ENCODE data around the gene CCZ1B. TPM values are rescaled to one million over a fixed set of nuclear protein-coding genes. Genes with fewer than 3 reads are reported as not detected.
"Not testable (repeated sequence)": the region's sequence is repeated elsewhere in the genome, so short reads cannot be mapped to it uniquely, and the experiment has no call there.

CCZ1B gene
- total RNA-seq, 1 experiment from 2014 or later = 54.5 TPM

GRCh38 chr7:6845971-6846449 is 19.9 kb upstream of the CCZ1B start:
- DNase-seq (ENCODE audit: low read depth, low spot score); H3K27me3 ChIP-seq (ENCODE audit: insufficient read depth, low read length); H3K4me1 ChIP-seq (ENCODE audit: control insufficient read depth in 1 of 2, insufficient read depth in 2 of 2, low read length in 2 of 2); ATAC-seq; POLR2A ChIA-PET; H3K36me3 ChIP-seq (ENCODE audit: control insufficient read depth in 1 of 2, insufficient read depth in 2 of 2, low read length in 2 of 2); CTCF ChIA-PET; H2AFZ ChIP-seq (ENCODE audit: low read depth, low read length, poor library complexity, severe bottlenecking); H4K20me1 ChIP-seq (ENCODE audit: insufficient read depth); H3K79me2 ChIP-seq (ENCODE audit: insufficient read depth, low read length); intact Hi-C loops (cut with micrococcal nuclease); H3K4me3 ChIP-seq (replicated peaks in 1 of 2; ENCODE audit: low read depth in 1 of 2, low read length in 2 of 2); H3K9ac ChIP-seq (ENCODE audit: low read length); H3K9me3 ChIP-seq (ENCODE audit: control insufficient read depth in 1 of 2, insufficient read depth in 1 of 2, low read depth in 1 of 2, low read length in 2 of 2); H3K4me2 ChIP-seq (ENCODE audit: low read length); BruUV-seq (replicated peaks); RAD21 ChIA-PET (ENCODE audit: low non-redundant PET in 1 of 2, low total read pairs in 2 of 2, uncharacterized antibody in 2 of 2, unreplicated experiment in 2 of 2); H3K9me2 ChIP-seq (ENCODE audit: insufficient read depth); H3K27ac ChIP-seq (ENCODE audit: low read depth, low read length): not testable (repeated sequence)

DNA sequence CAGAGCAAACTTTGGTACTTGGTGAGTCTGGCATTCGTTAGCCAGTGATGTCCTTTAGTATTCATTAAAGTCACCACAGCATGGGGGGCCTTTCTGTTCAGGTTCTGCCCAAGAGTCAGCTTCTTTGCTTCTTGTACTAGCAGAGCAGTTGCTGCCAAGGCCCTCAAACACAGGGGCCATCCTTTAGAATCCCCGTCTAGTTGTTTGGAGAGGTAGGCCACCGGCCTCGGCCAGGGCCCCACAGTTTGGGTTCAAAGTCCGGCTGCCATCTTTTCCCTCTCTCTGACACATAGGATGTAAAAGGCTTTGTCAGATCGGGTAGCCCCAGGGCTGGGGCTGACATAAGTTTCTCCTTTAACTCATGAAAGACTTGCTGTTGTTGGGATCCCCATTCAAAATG is 17.6 kb upstream of the CCZ1B start:
- H3K9me2 ChIP-seq (ENCODE audit: insufficient read depth); H3K9me3 ChIP-seq (ENCODE audit: control insufficient read depth in 1 of 2, insufficient read depth in 1 of 2, low read depth in 1 of 2, low read length in 2 of 2); H3K4me3 ChIP-seq (replicated peaks in 1 of 2; ENCODE audit: low read depth in 1 of 2, low read length in 2 of 2); H3K36me3 ChIP-seq (ENCODE audit: control insufficient read depth in 1 of 2, insufficient read depth in 2 of 2, low read length in 2 of 2); H3K4me1 ChIP-seq (ENCODE audit: control insufficient read depth in 1 of 2, insufficient read depth in 2 of 2, low read length in 2 of 2); H3K4me2 ChIP-seq (ENCODE audit: low read length); RAD21 ChIA-PET (ENCODE audit: low non-redundant PET in 1 of 2, low total read pairs in 2 of 2, uncharacterized antibody in 2 of 2, unreplicated experiment in 2 of 2); H3K9ac ChIP-seq (ENCODE audit: low read length); ATAC-seq; H4K20me1 ChIP-seq (ENCODE audit: insufficient read depth); H3K27me3 ChIP-seq (ENCODE audit: insufficient read depth, low read length); intact Hi-C loops (cut with micrococcal nuclease); CTCF ChIA-PET; POLR2A ChIA-PET; H3K27ac ChIP-seq (ENCODE audit: low read depth, low read length); BruUV-seq (replicated peaks); DNase-seq (ENCODE audit: low read depth, low spot score); H2AFZ ChIP-seq (ENCODE audit: low read depth, low read length, poor library complexity, severe bottlenecking); H3K79me2 ChIP-seq (ENCODE audit: insufficient read depth, low read length): not testable (repeated sequence)

DNA sequence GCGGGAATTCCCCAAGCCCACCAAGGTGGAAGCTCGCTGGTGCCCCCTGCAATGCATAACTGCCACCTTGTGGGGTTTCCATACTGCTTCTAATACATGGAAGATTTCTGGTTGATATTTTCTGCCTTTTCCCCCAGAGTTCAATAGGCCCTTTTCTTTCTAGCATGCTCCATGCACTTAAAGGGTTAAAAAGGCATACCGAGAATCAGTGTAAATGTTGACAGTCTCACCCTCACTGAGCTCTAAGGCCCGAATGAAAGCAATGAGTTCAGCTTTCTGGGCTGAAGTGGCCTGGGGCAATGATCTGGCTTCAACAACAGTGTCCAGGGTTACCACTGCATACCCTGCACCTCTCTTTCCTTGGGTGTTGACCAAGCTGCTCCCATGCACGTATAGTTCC is 17.0 kb upstream of the CCZ1B start:
- H3K27me3 ChIP-seq (ENCODE audit: insufficient read depth, low read length); POLR2A ChIA-PET; H3K4me1 ChIP-seq (ENCODE audit: control insufficient read depth in 1 of 2, insufficient read depth in 2 of 2, low read length in 2 of 2); CTCF ChIA-PET; H3K79me2 ChIP-seq (ENCODE audit: insufficient read depth, low read length); H3K9ac ChIP-seq (ENCODE audit: low read length); H3K9me2 ChIP-seq (ENCODE audit: insufficient read depth); ATAC-seq; intact Hi-C loops (cut with micrococcal nuclease); H3K36me3 ChIP-seq (ENCODE audit: control insufficient read depth in 1 of 2, insufficient read depth in 2 of 2, low read length in 2 of 2); H2AFZ ChIP-seq (ENCODE audit: low read depth, low read length, poor library complexity, severe bottlenecking); DNase-seq (ENCODE audit: low read depth, low spot score); H3K9me3 ChIP-seq (ENCODE audit: control insufficient read depth in 1 of 2, insufficient read depth in 1 of 2, low read depth in 1 of 2, low read length in 2 of 2); RAD21 ChIA-PET (ENCODE audit: low non-redundant PET in 1 of 2, low total read pairs in 2 of 2, uncharacterized antibody in 2 of 2, unreplicated experiment in 2 of 2); BruUV-seq (replicated peaks); H3K4me3 ChIP-seq (replicated peaks in 1 of 2; ENCODE audit: low read depth in 1 of 2, low read length in 2 of 2); H4K20me1 ChIP-seq (ENCODE audit: insufficient read depth); H3K4me2 ChIP-seq (ENCODE audit: low read length); H3K27ac ChIP-seq (ENCODE audit: low read depth, low read length): not testable (repeated sequence)
